ENCODE measurements around the gene ZNF10. TPM values are rescaled to one million over a fixed set of nuclear protein-coding genes. Genes with fewer than 3 reads are reported as not detected.

ZNF10 gene
- total RNA-seq, 1 donor from 2014 or later: 20.2 TPM

GRCh38 chr12:133202493-133203343 lies 72.3 kb downstream of the ZNF10 start:
- no peak for DNase-seq

GRCh38 chr12:133203344-133204263 lies 73.2 kb downstream of the ZNF10 start:
- no peak for DNase-seq

GRCh38 chr12:133204264-133204603 lies 73.8 kb downstream of the ZNF10 start:
- no peak for DNase-seq

- no peak for DNase-seq
Observed at GRCh38 chr12:133206390-133206789, 76.0 kb downstream of the ZNF10 start.

Other genes with a start within 250 kb of the ZNF10 start
- gene CHFR, start 243.0 kb upstream of the ZNF10 start, total RNA-seq: 23.2 TPM
- 18.9 TPM for gene ZNF605, start 174.3 kb upstream of the ZNF10 start, total RNA-seq
- 21.2 TPM for gene ZNF26, start 144.3 kb upstream of the ZNF10 start, total RNA-seq
- 42.5 TPM for gene ZNF84, start 93.1 kb upstream of the ZNF10 start, total RNA-seq
- gene ZNF140, start 49.7 kb upstream of the ZNF10 start, total RNA-seq: 21.2 TPM
- gene ZNF891, start 353 bp upstream of the ZNF10 start, total RNA-seq: 3.6 TPM
- 26.9 TPM for gene ZNF268, start 50.9 kb downstream of the ZNF10 start, total RNA-seq
- not detected for gene ANHX, start 105.2 kb downstream of the ZNF10 start, total RNA-seq